Colonic mucosa (tissue), 4 donors: ENCODE results near the gene ING4. TPM values are rescaled to one million over a fixed set of nuclear protein-coding genes. Genes with fewer than 3 reads are reported as not detected.

Source experiments
- DNase-seq: peaks from one replicate; pipeline ENCODE4 v3.0.0-alpha.2; 2020
- H3K27ac ChIP-seq: fragments of 200-600 bp; one replicate; pipeline ENCODE4 v1.8.0; 2021
- H3K27me3 ChIP-seq: fragments of 200-600 bp; one replicate; pipeline ENCODE4 v1.8.0; 2021
- H3K36me3 ChIP-seq: fragments of 200-600 bp; one replicate; pipeline ENCODE4 v1.8.0; 2021
- H3K4me1 ChIP-seq: fragments of 200-600 bp; one replicate; pipeline ENCODE4 v1.8.0; 2021; ENCODE audit warnings: mild to moderate bottlenecking
- H3K4me3 ChIP-seq: fragments of 200-600 bp; one replicate; pipeline ENCODE4 v1.8.0; 2021
- H3K9ac ChIP-seq, 2 donors: one replicate each; pipeline ENCODE4 v1.7.0; 2013; ENCODE audit warnings: control low read depth in 2 of 2, low read depth in 2 of 2, low read length in 2 of 2
- H3K9me3 ChIP-seq: fragments of 200-600 bp; one replicate; pipeline ENCODE4 v1.8.0; 2021
- CTCF ChIP-seq: fragments of 200-600 bp; IDR thresholded peaks from one replicate; pipeline ENCODE4 v1.8.0; 2022; ENCODE audit warnings: antibody characterized with exemption, mild to moderate bottlenecking
- intact Hi-C: fragments of 100-400 bp; cut with DNase I; formaldehyde crosslinking; loops from one replicate; pipeline ENCODE4 v1.14.1; 2022
- total RNA-seq, 2 donors: library from RNA; stranded (reverse); fragmentation: NEBNext Ultra II Directional in 1 of 2; extraction: Animal tissue kit (Norgen Biotek cat#: 25700) in 1 of 2; gene quantifications; one replicate each; pipeline ENCODE4 v1.2.1, GENCODE V29; 2021
- donor health status: healthy.
- donor health status: DM: no; HTN: no; CAD: no.
- donor health status: DM: no; HTN: no; CAD: no.

The ING4 gene
- total RNA-seq, 2 donors from 2014 or later = 20.0 to 33.8 TPM

DNA sequence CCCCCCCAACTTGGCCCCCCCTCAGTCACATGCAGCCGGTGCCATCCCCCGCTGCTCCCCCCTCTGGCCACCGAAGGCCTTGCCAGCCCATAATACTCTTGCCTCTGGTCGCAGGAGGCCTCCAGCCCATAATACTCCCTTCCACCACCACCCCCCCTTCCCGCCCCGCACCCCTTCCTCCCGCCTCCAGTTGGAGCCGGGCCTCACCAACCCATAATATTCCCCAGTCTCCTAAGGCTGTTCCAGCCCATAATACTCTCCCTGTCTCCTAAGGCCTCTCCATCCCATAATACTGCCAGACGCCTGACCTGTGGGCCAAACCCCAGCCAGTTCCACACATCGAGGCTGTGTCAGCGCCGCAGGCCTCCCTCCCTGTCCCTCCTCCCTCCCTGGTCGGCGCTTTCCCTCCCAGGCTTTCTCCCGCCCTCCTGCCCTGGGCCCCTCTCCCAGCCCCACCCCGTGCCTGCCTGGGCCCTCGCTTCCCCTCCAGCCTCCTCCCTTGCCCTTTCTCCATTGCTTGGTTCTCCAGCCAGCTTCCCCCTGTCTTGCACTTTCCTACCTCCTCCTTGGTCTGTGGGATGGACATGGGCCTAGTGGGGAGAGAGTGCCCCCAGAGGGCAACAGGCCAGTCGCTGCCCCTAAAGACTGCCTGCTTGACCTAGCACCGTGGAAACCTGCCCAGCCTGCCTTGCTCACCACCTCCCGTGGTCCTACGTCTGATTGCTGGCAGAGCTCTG is 49.0 kb downstream of the ING4 start:
- Histone ChIP-seq H3K9me3 (no peaks in the 10 kb centered on the region), H3K9ac (peak overlapping the region in 1 of 2 donors; percentile 52), H3K4me3 (no peak overlapping the region), H3K4me1 (peaks cover 6% of the 10 kb centered on the region), H3K27ac (peak overlapping the region; percentile 72), H3K27me3 (no peaks in the 10 kb centered on the region), H3K36me3 (no peaks in the 10 kb centered on the region)
- peak; percentile 91 for DNase-seq
- intact Hi-C loops = no loop called here
- no peak for TF ChIP-seq CTCF

DNA sequence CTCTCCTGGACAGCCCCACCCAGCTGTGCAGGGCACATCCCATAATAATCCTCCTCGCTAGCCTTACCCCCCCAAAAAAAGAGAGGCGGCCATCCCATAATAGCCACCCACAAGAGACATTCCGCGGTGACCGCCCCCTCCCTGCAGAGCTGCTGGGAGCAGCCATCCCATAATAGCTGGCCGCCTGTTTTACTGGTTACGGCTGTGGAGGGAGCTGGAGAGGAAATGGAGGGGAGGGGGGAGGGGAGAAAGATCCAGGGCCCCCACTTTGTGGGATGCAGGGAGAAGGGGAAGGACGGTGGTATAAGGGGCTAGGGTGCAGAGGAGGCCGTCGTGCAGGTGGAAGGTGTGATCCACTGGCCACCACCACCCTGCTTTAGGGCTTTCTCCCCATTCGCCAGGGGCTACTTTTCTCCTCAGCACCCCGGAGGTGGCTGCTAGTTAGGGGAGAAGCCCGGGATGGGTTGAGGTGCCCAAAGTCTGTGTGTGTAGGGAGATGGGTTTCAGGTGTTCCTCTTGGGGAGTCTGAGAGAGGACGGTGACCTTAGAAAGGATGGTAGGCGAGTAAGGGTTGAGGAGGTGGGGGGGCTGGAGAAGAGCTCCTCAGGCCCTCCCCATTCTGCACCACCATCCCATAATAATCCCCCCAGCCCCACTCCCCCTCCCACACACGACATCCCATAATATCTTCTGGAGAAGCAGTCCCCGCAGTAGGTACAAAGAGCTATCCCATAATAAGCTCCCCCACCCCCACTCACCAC is 49.7 kb downstream of the ING4 start:
- DNase-seq = peak; percentile 83
- Histone ChIP-seq H3K4me3 (no peak overlapping the region), H3K27ac (peak overlapping the region; percentile 72), H3K9ac (peak overlapping the region; percentile 46 to 84), H3K36me3 (no peaks in the 10 kb centered on the region), H3K4me1 (peaks cover 6% of the 10 kb centered on the region), H3K9me3 (no peaks in the 10 kb centered on the region), H3K27me3 (no peaks in the 10 kb centered on the region)
- no peak for TF ChIP-seq CTCF
- intact Hi-C loops = no loop called here

- Histone ChIP-seq H3K9me3 (no peaks in the 10 kb centered on the region), H3K4me1 (peaks cover 6% of the 10 kb centered on the region), H3K27ac (peak overlapping the region; percentile 72), H3K9ac (peak overlapping the region; percentile 46 to 84), H3K27me3 (no peaks in the 10 kb centered on the region), H3K36me3 (no peaks in the 10 kb centered on the region), H3K4me3 (no peak overlapping the region)
- DNase-seq = no peak
- intact Hi-C loops = no loop called here
- no peak for TF ChIP-seq CTCF
These were observed 50.3 kb downstream of the ING4 start for GRCh38 chr12:6612652-6613014.

- Histone ChIP-seq H3K36me3 (no peaks in the 10 kb centered on the region), H3K27ac (peak overlapping the region; percentile 72), H3K9ac (peak overlapping the region; percentile 29 to 84), H3K27me3 (no peaks in the 10 kb centered on the region), H3K9me3 (no peaks in the 10 kb centered on the region), H3K4me1 (peaks cover 6% of the 10 kb centered on the region), H3K4me3 (no peak overlapping the region)
- intact Hi-C loops = no loop called here
- DNase-seq = peak; percentile 36
- TF ChIP-seq CTCF = no peak
These were observed 50.7 kb downstream of the ING4 start for GRCh38 chr12:6612247-6612646.

DNA sequence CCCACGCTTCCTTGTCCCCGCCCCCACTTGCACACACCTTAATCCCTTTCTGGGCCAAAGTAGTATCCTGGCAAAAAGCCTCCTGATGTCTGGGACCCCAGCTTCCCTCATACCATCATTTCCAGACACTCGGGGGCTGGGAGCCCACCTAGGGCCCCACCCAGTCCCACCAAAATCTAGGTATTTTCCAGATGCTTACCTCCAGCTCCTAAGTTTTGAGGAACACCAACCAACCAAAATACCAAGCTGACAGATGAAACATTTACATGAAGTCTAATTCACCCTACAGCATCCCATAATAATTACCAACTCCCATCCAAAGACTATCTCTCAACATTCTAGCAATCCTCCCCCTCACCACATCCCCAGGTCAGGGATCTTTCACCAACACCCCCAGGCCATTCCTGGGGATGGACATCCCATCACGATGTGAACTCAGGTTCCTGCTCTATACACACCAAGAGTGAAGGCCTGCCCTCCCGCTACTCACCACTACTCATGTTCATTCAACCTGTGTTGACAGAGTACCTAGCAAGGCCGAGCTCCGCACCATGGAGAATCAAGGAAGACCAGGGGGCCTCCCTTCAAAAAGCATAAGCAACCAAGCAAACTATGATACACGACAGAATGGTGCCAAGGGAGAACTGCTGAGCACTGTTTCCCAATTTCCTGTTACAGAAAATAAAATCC is 54.2 kb downstream of the ING4 start:
- H3K36me3 ChIP-seq = no peaks in the 10 kb centered on the region
- no peak overlapping the region for H3K4me3 ChIP-seq
- H3K27me3 ChIP-seq = no peaks in the 10 kb centered on the region
- H3K9ac ChIP-seq = no peak overlapping the region
- H3K9me3 ChIP-seq = no peaks in the 10 kb centered on the region
- H3K4me1 ChIP-seq = peaks cover 24% of the 10 kb centered on the region
- no peak for TF ChIP-seq CTCF
- intact Hi-C loops = loop anchor here (5.0 kb wide), 1 partner anchor 36 kb away; no protein-coding TSS in a partner anchor
- DNase-seq = no peak
- H3K27ac ChIP-seq = peak overlapping the region; percentile 69
